Gastrocnemius medialis (tissue), 4 donors: ENCODE results near the gene CNGA1. TPM values are rescaled to one million over a fixed set of nuclear protein-coding genes. Genes with fewer than 3 reads are reported as not detected.

ENCODE experiments used
- ATAC-seq, 2 donors: fragments of 150-250 bp; one replicate each; pipeline ENCODE4 v1.9.1; 2016
- DNase-seq, 2 donors: peaks; one replicate each; pipeline ENCODE4 v3.0.0-alpha.2; 2019
- H3K27ac ChIP-seq, 4 donors: fragments of 200-600 bp; sonication (generic); 1 replicate in 1 of 4; 2 replicates in 3 of 4; pipeline ENCODE4 v1.5.1; 2016 to 2018; ENCODE audit warnings: mild to moderate bottlenecking in 2 of 4, moderate library complexity in 1 of 4
- H3K27me3 ChIP-seq, 3 donors: fragments of 200-600 bp; sonication (generic) in 2 of 3; 1 replicate in 1 of 3; 2 replicates in 2 of 3; pipeline versions ENCODE4 v1.5.1 to v1.6.0; 2016 to 2019; ENCODE audit warnings: mild to moderate bottlenecking in 1 of 3, moderate library complexity in 1 of 3
- H3K36me3 ChIP-seq, 2 donors: fragments of 200-600 bp; sonication (generic) in 1 of 2; one replicate each; pipeline ENCODE4 v1.5.1; 2017 to 2018
- H3K4me1 ChIP-seq, 2 donors: fragments of 200-600 bp; sonication (generic) in 1 of 2; one replicate each; pipeline ENCODE4 v1.5.1; 2016 to 2017; ENCODE audit warnings: mild to moderate bottlenecking in 2 of 2
- H3K4me3 ChIP-seq, 4 donors: fragments of 200-600 bp; sonication (generic) in 3 of 4; 1 replicate in 1 of 4; 2 replicates in 3 of 4; pipeline ENCODE4 v1.5.1; 2016 to 2019; ENCODE audit warnings: mild to moderate bottlenecking in 2 of 4
- H3K9me3 ChIP-seq, 3 donors: fragments of 200-600 bp; sonication (generic) in 2 of 3; 1 replicate in 1 of 3; 2 replicates in 2 of 3; pipeline ENCODE4 v1.5.1; 2016 to 2019
- CTCF ChIP-seq, 5 experiments: fragments of 450-650 bp in 3 of 5; fragments of 200-600 bp in 2 of 5; sonication (generic) in 2 of 5; IDR thresholded peaks in 4 of 5; conservative IDR thresholded peaks in 1 of 5; 1 replicate in 4 of 5; 2 replicates in 1 of 5; pipeline ENCODE4 v1.5.1; 2016 to 2019; ENCODE audit warnings: antibody characterized with exemption in 5 of 5, mild to moderate bottlenecking in 3 of 5, moderate library complexity in 3 of 5
- POLR2A ChIP-seq, 2 donors: fragments of 450-650 bp; IDR thresholded peaks; one replicate each; pipeline ENCODE4 v1.6.1; 2017; ENCODE audit warnings: antibody characterized with exemption in 2 of 2, mild to moderate bottlenecking in 2 of 2, moderate library complexity in 2 of 2
- in situ Hi-C, 4 donors: fragments of 200-750 bp; cut with MboI; loops; one replicate each; pipeline versions ENCODE4 v1.15.0 to v1.8.0; 2017; ENCODE audit warnings: low sequenced_read_pairs in 4 of 4
- intact Hi-C: fragments of 100-400 bp; cut with DNase I; formaldehyde crosslinking; loops from one replicate; pipeline ENCODE4 v1.15.1; 2023; ENCODE audit warnings: low total_unique reads
- total RNA-seq, 4 donors: library from RNA; depleted of rRNA; stranded (reverse); fragments of >200 nt; gene quantifications; one replicate each; pipeline versions ENCODE4 v1.1.0 to v1.2.3, GENCODE V29; 2016

Gene CNGA1
- total RNA-seq, 4 donors from 2014 or later: 0.15 to 0.53 (median 0.32) TPM; not detected in 1

GRCh38 chr4:47974566-47974965 lies 41.9 kb downstream of the CNGA1 start:
- H3K9me3 ChIP-seq: no peaks in the 10 kb centered on the region
- in situ Hi-C loops (no loop called here), intact Hi-C loops (no loop called here)
- no peaks in the 10 kb centered on the region for H3K27me3 ChIP-seq
- H3K36me3 ChIP-seq: no peaks in the 10 kb centered on the region
- H3K4me3 ChIP-seq: no peak overlapping the region
- no peak for DNase-seq
- no peak for TF ChIP-seq CTCF (IDR thresholded peaks at IDR 0.05 in 4 of 5, conservative IDR thresholded peaks at IDR 0.05 in 1 of 5)
- no peak for TF ChIP-seq POLR2A (IDR thresholded peaks at IDR 0.05)
- no peak for ATAC-seq
- H3K4me1 ChIP-seq: no peaks in the 10 kb centered on the region
- H3K27ac ChIP-seq: no peak overlapping the region

- in situ Hi-C loops: no loop called here
- Histone ChIP-seq H3K4me3 (no peak overlapping the region), H3K27ac (no peak overlapping the region), H3K4me1 (no peaks in the 10 kb centered on the region), H3K27me3 (no peaks in the 10 kb centered on the region), H3K9me3 (no peaks in the 10 kb centered on the region), H3K36me3 (no peaks in the 10 kb centered on the region)
- TF ChIP-seq CTCF (IDR thresholded peaks at IDR 0.05 in 4 of 5, conservative IDR thresholded peaks at IDR 0.05 in 1 of 5) (no peak), POLR2A (IDR thresholded peaks at IDR 0.05) (no peak)
- intact Hi-C loops: no loop called here
- ATAC-seq: no peak
- no peak for DNase-seq
Observed at GRCh38 chr4:47972721-47973120, 43.8 kb downstream of the CNGA1 start.

GRCh38 chr4:47972181-47972580 lies 44.3 kb downstream of the CNGA1 start:
- DNase-seq (no peak), ATAC-seq (no peak)
- TF ChIP-seq POLR2A (IDR thresholded peaks at IDR 0.05) (no peak), CTCF (IDR thresholded peaks at IDR 0.05 in 4 of 5, conservative IDR thresholded peaks at IDR 0.05 in 1 of 5) (no peak)
- H3K27me3 ChIP-seq: no peaks in the 10 kb centered on the region
- H3K4me1 ChIP-seq: no peaks in the 10 kb centered on the region
- H3K4me3 ChIP-seq: no peak overlapping the region
- no peaks in the 10 kb centered on the region for H3K36me3 ChIP-seq
- H3K9me3 ChIP-seq: no peaks in the 10 kb centered on the region
- intact Hi-C loops: no loop called here
- in situ Hi-C loops: no loop called here
- H3K27ac ChIP-seq: no peak overlapping the region

GRCh38 chr4:47968847-47969246 lies 47.6 kb downstream of the CNGA1 start:
- TF ChIP-seq CTCF (IDR thresholded peaks at IDR 0.05 in 4 of 5, conservative IDR thresholded peaks at IDR 0.05 in 1 of 5) (no peak), POLR2A (IDR thresholded peaks at IDR 0.05) (no peak)
- in situ Hi-C loops (no loop called here), intact Hi-C loops (no loop called here)
- DNase-seq: no peak
- Histone ChIP-seq H3K36me3 (no peaks in the 10 kb centered on the region), H3K9me3 (no peaks in the 10 kb centered on the region), H3K4me3 (no peak overlapping the region), H3K27ac (no peak overlapping the region), H3K27me3 (no peaks in the 10 kb centered on the region), H3K4me1 (no peaks in the 10 kb centered on the region)
- no peak for ATAC-seq

- Histone ChIP-seq H3K27ac (no peak overlapping the region), H3K27me3 (no peaks in the 10 kb centered on the region), H3K4me1 (no peaks in the 10 kb centered on the region), H3K36me3 (no peaks in the 10 kb centered on the region), H3K4me3 (no peak overlapping the region), H3K9me3 (no peaks in the 10 kb centered on the region)
- intact Hi-C loops (no loop called here), in situ Hi-C loops (no loop called here)
- TF ChIP-seq POLR2A (IDR thresholded peaks at IDR 0.05) (no peak), CTCF (IDR thresholded peaks at IDR 0.05 in 4 of 5, conservative IDR thresholded peaks at IDR 0.05 in 1 of 5) (no peak)
- DNase-seq (no peak), ATAC-seq (no peak)
Observed at GRCh38 chr4:47954677-47955076, 61.8 kb downstream of the CNGA1 start.
